Measurements from ENCODE around the gene HAO2.

GRCh38 chr1:119348941-119349340 lies 19.6 kb upstream of the HAO2 start:
- TF ChIP-seq CTCF (IDR thresholded peaks at IDR 0.05; ENCODE audit: low read depth, low read length) = no peak
- TF ChIP-seq MAX (IDR thresholded peaks at IDR 0.05; ENCODE audit: low read depth, low read length) = no peak
- TF ChIP-seq POLR2A (IDR thresholded peaks at IDR 0.05; ENCODE audit: extremely low read depth, insufficient read length) = no peak
- no peak for TF ChIP-seq MYC (IDR thresholded peaks at IDR 0.05; ENCODE audit: low read depth, low read length)
